ENCODE measurements around the gene BIRC3.

DNA sequence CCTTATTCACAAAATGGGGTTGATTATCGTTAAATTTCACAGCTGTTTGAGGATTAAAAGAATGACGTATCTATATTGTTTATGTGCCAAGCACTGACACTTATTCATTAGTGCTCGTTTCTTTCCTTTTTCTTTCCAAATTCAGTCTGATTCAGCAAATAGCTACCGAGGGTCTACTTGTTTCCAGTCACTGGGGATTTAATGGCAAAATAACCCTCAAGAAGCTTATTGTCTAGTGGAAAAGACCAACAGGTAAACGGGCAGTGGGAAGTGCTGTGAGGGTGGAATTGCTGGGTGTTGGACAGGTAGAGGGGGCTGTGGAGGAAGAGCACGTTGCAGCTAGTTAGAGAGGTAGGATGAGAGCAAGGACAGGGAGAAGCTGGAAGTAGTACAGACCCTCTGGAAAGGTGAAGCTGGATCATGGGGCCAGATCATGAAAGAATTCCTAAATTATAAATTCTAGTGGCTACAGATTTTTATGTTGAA, 48.3 kb upstream of the BIRC3 start:
- TF ChIP-seq EP300 (IDR thresholded peaks at IDR 0.05) (no peak), POLR2AphosphoS5 (IDR thresholded peaks at IDR 0.05) (no peak), POLR2A (IDR thresholded peaks at IDR 0.05) (no peak)
- TF ChIP-seq, protein P1, sequence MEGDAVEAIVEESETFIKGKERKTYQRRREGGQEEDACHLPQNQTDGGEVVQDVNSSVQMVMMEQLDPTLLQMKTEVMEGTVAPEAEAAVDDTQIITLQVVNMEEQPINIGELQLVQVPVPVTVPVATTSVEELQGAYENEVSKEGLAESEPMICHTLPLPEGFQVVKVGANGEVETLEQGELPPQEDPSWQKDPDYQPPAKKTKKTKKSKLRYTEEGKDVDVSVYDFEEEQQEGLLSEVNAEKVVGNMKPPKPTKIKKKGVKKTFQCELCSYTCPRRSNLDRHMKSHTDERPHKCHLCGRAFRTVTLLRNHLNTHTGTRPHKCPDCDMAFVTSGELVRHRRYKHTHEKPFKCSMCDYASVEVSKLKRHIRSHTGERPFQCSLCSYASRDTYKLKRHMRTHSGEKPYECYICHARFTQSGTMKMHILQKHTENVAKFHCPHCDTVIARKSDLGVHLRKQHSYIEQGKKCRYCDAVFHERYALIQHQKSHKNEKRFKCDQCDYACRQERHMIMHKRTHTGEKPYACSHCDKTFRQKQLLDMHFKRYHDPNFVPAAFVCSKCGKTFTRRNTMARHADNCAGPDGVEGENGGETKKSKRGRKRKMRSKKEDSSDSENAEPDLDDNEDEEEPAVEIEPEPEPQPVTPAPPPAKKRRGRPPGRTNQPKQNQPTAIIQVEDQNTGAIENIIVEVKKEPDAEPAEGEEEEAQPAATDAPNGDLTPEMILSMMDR (IDR thresholded peaks at IDR 0.05), result no peak

Measured in gastroesophageal sphincter (tissue), 3 donors.